Astrocyte (in vitro differentiated cells and primary cell): Measurements from ENCODE around the gene E2F2.

Experiments
- CTCF ChIP-seq: IDR thresholded peaks from 2 replicates; pipeline ENCODE4 v1.5.1; 2011; ENCODE audit warnings: low read depth, mild to moderate bottlenecking, inconsistent platforms, low read length, moderate library complexity; ENCODE audit not compliant: insufficient read depth
- EZH2 ChIP-seq: IDR thresholded peaks from 2 replicates; pipeline ENCODE4 v1.6.1; 2012; ENCODE audit warnings: mild to moderate bottlenecking, low read length, inconsistent platforms; ENCODE audit not compliant: insufficient read depth

GRCh38 chr1:23539698-23540266, 8.7 kb upstream of the E2F2 start:
- peak; percentile 89 for TF ChIP-seq CTCF
- TF ChIP-seq EZH2, result no peak
